H1 (cell line): ENCODE data around the gene PRR23C. TPM values are rescaled to one million over a fixed set of nuclear protein-coding genes. Genes with fewer than 3 reads are reported as not detected.

ENCODE experiments used
- BRCA1 ChIP-seq: IDR thresholded peaks from 2 replicates; pipeline ENCODE4 v1.6.1; 2012; ENCODE audit warnings: low read depth, low read length, improper control_type of control experiment
- CTCF ChIP-seq, 3 experiments: IDR thresholded peaks; 1 replicate in 2 of 3; 2 replicates in 1 of 3; pipeline versions ENCODE4 v1.5.1 to v1.6.1; 2011; ENCODE audit warnings: low read length in 3 of 3, mild to moderate bottlenecking in 3 of 3, inconsistent platforms in 2 of 3, low read depth in 1 of 3, moderate library complexity in 1 of 3; ENCODE audit not compliant: insufficient read depth in 1 of 3; ENCODE audit errors: control extremely low read depth in 1 of 3
- HDAC6 ChIP-seq: IDR thresholded peaks from one replicate; pipeline ENCODE4 v1.7.1; 2012; ENCODE audit warnings: low read depth, mild to moderate bottlenecking, inconsistent platforms, low read length, moderate library complexity
- SIN3A ChIP-seq, 2 experiments: IDR thresholded peaks in 1 of 2; conservative IDR thresholded peaks in 1 of 2; 2 replicates each; pipeline ENCODE4 v1.6.1; 2011 to 2012; ENCODE audit warnings: low read length in 2 of 2, improper control_type of control experiment in 1 of 2, low read depth in 1 of 2, mild to moderate bottlenecking in 1 of 2
- polyA plus RNA-seq, 7 experiments: library from polyadenylated mRNA; depleted of rRNA in 3 of 7; stranded (reverse) in 5 of 7; unstranded in 2 of 7; fragments of >200 nt in 5 of 7; fragments of 200-250 nt in 2 of 7; gene quantifications; 1 replicate in 5 of 7; 2 replicates in 1 of 7; 4 replicates in 1 of 7; pipeline versions ENCODE4 v1.2.1 to v1.2.3, GENCODE V29; 2011 to 2013; ENCODE audit warnings: missing spikeins in 2 of 7, mixed read lengths in 2 of 7
- total RNA-seq: library from RNA; stranded (reverse); fragmentation: NEBNext Ultra II Directional; extraction: Animal tissue kit (Norgen Biotek cat#: 25700); gene quantifications from 2 replicates; pipeline ENCODE4 v1.2.1, GENCODE V29; 2021
- TF ChIP-seq, protein P1 (sequence below): fragments of 300-600 bp; sonication (generic); IDR thresholded peaks from 2 replicates; pipeline ENCODE4 v1.7.1; 2012; ENCODE audit warnings: low read length, moderate library complexity, mild to moderate bottlenecking, inconsistent platforms; ENCODE audit not compliant: insufficient replicate concordance

The PRR23C gene
- total and polyA plus RNA-seq, 2 of the 8 experiments (the other 6 are each of a cell fraction or from before 2014, with no cell fraction given): not detected

- TF ChIP-seq, protein P1, sequence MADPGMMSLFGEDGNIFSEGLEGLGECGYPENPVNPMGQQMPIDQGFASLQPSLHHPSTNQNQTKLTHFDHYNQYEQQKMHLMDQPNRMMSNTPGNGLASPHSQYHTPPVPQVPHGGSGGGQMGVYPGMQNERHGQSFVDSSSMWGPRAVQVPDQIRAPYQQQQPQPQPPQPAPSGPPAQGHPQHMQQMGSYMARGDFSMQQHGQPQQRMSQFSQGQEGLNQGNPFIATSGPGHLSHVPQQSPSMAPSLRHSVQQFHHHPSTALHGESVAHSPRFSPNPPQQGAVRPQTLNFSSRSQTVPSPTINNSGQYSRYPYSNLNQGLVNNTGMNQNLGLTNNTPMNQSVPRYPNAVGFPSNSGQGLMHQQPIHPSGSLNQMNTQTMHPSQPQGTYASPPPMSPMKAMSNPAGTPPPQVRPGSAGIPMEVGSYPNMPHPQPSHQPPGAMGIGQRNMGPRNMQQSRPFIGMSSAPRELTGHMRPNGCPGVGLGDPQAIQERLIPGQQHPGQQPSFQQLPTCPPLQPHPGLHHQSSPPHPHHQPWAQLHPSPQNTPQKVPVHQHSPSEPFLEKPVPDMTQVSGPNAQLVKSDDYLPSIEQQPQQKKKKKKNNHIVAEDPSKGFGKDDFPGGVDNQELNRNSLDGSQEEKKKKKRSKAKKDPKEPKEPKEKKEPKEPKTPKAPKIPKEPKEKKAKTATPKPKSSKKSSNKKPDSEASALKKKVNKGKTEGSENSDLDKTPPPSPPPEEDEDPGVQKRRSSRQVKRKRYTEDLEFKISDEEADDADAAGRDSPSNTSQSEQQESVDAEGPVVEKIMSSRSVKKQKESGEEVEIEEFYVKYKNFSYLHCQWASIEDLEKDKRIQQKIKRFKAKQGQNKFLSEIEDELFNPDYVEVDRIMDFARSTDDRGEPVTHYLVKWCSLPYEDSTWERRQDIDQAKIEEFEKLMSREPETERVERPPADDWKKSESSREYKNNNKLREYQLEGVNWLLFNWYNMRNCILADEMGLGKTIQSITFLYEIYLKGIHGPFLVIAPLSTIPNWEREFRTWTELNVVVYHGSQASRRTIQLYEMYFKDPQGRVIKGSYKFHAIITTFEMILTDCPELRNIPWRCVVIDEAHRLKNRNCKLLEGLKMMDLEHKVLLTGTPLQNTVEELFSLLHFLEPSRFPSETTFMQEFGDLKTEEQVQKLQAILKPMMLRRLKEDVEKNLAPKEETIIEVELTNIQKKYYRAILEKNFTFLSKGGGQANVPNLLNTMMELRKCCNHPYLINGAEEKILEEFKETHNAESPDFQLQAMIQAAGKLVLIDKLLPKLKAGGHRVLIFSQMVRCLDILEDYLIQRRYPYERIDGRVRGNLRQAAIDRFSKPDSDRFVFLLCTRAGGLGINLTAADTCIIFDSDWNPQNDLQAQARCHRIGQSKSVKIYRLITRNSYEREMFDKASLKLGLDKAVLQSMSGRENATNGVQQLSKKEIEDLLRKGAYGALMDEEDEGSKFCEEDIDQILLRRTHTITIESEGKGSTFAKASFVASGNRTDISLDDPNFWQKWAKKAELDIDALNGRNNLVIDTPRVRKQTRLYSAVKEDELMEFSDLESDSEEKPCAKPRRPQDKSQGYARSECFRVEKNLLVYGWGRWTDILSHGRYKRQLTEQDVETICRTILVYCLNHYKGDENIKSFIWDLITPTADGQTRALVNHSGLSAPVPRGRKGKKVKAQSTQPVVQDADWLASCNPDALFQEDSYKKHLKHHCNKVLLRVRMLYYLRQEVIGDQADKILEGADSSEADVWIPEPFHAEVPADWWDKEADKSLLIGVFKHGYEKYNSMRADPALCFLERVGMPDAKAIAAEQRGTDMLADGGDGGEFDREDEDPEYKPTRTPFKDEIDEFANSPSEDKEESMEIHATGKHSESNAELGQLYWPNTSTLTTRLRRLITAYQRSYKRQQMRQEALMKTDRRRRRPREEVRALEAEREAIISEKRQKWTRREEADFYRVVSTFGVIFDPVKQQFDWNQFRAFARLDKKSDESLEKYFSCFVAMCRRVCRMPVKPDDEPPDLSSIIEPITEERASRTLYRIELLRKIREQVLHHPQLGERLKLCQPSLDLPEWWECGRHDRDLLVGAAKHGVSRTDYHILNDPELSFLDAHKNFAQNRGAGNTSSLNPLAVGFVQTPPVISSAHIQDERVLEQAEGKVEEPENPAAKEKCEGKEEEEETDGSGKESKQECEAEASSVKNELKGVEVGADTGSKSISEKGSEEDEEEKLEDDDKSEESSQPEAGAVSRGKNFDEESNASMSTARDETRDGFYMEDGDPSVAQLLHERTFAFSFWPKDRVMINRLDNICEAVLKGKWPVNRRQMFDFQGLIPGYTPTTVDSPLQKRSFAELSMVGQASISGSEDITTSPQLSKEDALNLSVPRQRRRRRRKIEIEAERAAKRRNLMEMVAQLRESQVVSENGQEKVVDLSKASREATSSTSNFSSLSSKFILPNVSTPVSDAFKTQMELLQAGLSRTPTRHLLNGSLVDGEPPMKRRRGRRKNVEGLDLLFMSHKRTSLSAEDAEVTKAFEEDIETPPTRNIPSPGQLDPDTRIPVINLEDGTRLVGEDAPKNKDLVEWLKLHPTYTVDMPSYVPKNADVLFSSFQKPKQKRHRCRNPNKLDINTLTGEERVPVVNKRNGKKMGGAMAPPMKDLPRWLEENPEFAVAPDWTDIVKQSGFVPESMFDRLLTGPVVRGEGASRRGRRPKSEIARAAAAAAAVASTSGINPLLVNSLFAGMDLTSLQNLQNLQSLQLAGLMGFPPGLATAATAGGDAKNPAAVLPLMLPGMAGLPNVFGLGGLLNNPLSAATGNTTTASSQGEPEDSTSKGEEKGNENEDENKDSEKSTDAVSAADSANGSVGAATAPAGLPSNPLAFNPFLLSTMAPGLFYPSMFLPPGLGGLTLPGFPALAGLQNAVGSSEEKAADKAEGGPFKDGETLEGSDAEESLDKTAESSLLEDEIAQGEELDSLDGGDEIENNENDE: no peak
- peak in 2 of 3 experiments; percentile 29 to 39; a peak in 2 of 4 replicates for TF ChIP-seq CTCF (IDR thresholded peaks at IDR 0.05; ENCODE audit: control extremely low read depth in 1 of 3, insufficient read depth in 1 of 3, low read depth in 1 of 3, low read length in 3 of 3)
- TF ChIP-seq HDAC6: no peak
- TF ChIP-seq BRCA1: no peak
- TF ChIP-seq SIN3A (conservative IDR thresholded peaks at IDR 0.05 in 1 of 2, IDR thresholded peaks at IDR 0.05 in 1 of 2; ENCODE audit: low read depth in 1 of 2, low read length in 2 of 2): no peak
Measured at GRCh38 chr3:139044366-139045210, at the start of gene PRR23C (continued).
